Measurements from ENCODE around the gene PPFIBP1.
"Not testable (repeated sequence)": the region's sequence is repeated elsewhere in the genome, so short reads cannot be mapped to it uniquely, and the experiment has no call there.

The PPFIBP1 gene

GRCh38 chr12:27627123-27627852 lies 103.3 kb downstream of the PPFIBP1 start:
- Histone ChIP-seq H3K27me3 (ENCODE audit: insufficient read depth, poor library complexity, severe bottlenecking) (no peaks in the 10 kb centered on the region), H3K27ac (ENCODE audit: poor library complexity, severe bottlenecking) (peak overlapping the region; percentile 75), H3K4me1 (ENCODE audit: insufficient read depth, poor library complexity, severe bottlenecking) (peaks cover 17% of the 10 kb centered on the region), H3K9me3 (ENCODE audit: severe bottlenecking) (no peaks in the 10 kb centered on the region), H3K4me3 (ENCODE audit: severe bottlenecking) (no peak overlapping the region), H3K36me3 (ENCODE audit: low read depth) (no peaks in the 10 kb centered on the region)
- TF ChIP-seq CTCF (IDR thresholded peaks at IDR 0.05; ENCODE audit: poor library complexity, severe bottlenecking) = no peak
- ATAC-seq (ENCODE audit: low read depth) (peak; percentile 78), DNase-seq (ENCODE audit: low spot score) (no peak)

- Histone ChIP-seq H3K4me1 (ENCODE audit: insufficient read depth, poor library complexity, severe bottlenecking) (peaks cover 17% of the 10 kb centered on the region), H3K27ac (ENCODE audit: poor library complexity, severe bottlenecking) (peak overlapping the region; percentile 75)
- not testable (repeated sequence) for H3K9me3 ChIP-seq (ENCODE audit: severe bottlenecking); H3K36me3 ChIP-seq (ENCODE audit: low read depth); ATAC-seq (ENCODE audit: low read depth); H3K27me3 ChIP-seq (ENCODE audit: insufficient read depth, poor library complexity, severe bottlenecking); DNase-seq (ENCODE audit: low spot score); H3K4me3 ChIP-seq (ENCODE audit: severe bottlenecking)
Observed at GRCh38 chr12:27627853-27628469, 104.0 kb downstream of the PPFIBP1 start.

- not testable (repeated sequence) for DNase-seq (ENCODE audit: low spot score); H3K27me3 ChIP-seq (ENCODE audit: insufficient read depth, poor library complexity, severe bottlenecking); H3K9me3 ChIP-seq (ENCODE audit: severe bottlenecking); H3K27ac ChIP-seq (ENCODE audit: poor library complexity, severe bottlenecking); H3K4me3 ChIP-seq (ENCODE audit: severe bottlenecking); H3K36me3 ChIP-seq (ENCODE audit: low read depth); ATAC-seq (ENCODE audit: low read depth)
- peaks cover 17% of the 10 kb centered on the region for H3K4me1 ChIP-seq (ENCODE audit: insufficient read depth, poor library complexity, severe bottlenecking)
Observed at GRCh38 chr12:27630219-27630618, 106.2 kb downstream of the PPFIBP1 start.

- Histone ChIP-seq H3K27me3 (ENCODE audit: insufficient read depth, poor library complexity, severe bottlenecking) (no peaks in the 10 kb centered on the region), H3K36me3 (ENCODE audit: low read depth) (peaks cover 5% of the 10 kb centered on the region; the same call in 1 of the 2 replicates), H3K27ac (ENCODE audit: poor library complexity, severe bottlenecking) (no peak overlapping the region), H3K9me3 (ENCODE audit: severe bottlenecking) (no peaks in the 10 kb centered on the region), H3K4me3 (ENCODE audit: severe bottlenecking) (no peak overlapping the region), H3K4me1 (ENCODE audit: insufficient read depth, poor library complexity, severe bottlenecking) (peaks cover 17% of the 10 kb centered on the region)
- ATAC-seq (ENCODE audit: low read depth) = no peak
- TF ChIP-seq CTCF (IDR thresholded peaks at IDR 0.05; ENCODE audit: poor library complexity, severe bottlenecking) = no peak
- DNase-seq (ENCODE audit: low spot score) = no peak
Observed at GRCh38 chr12:27631365-27631764, 107.4 kb downstream of the PPFIBP1 start.

GRCh38 chr12:27631813-27632491 lies 107.9 kb downstream of the PPFIBP1 start:
- H3K9me3 ChIP-seq (ENCODE audit: severe bottlenecking) = no peaks in the 10 kb centered on the region
- DNase-seq (ENCODE audit: low spot score) = no peak
- peaks cover 5% of the 10 kb centered on the region; the same call in 1 of the 2 replicates for H3K36me3 ChIP-seq (ENCODE audit: low read depth)
- H3K27me3 ChIP-seq (ENCODE audit: insufficient read depth, poor library complexity, severe bottlenecking) = no peaks in the 10 kb centered on the region
- no peak for ATAC-seq (ENCODE audit: low read depth)
- H3K4me3 ChIP-seq (ENCODE audit: severe bottlenecking) = no peak overlapping the region
- peaks cover 12% of the 10 kb centered on the region for H3K4me1 ChIP-seq (ENCODE audit: insufficient read depth, poor library complexity, severe bottlenecking)
- no peak overlapping the region for H3K27ac ChIP-seq (ENCODE audit: poor library complexity, severe bottlenecking)
- TF ChIP-seq CTCF (IDR thresholded peaks at IDR 0.05; ENCODE audit: poor library complexity, severe bottlenecking) = no peak

Measured in RWPE2 (cell line).